SH-SY5Y (cell line): ENCODE measurements around the gene SLC24A5.

Experiments
- GATA2 ChIP-seq: IDR thresholded peaks from 2 replicates; pipeline ENCODE4 v1.6.1; 2011; ENCODE audit warnings: mild to moderate bottlenecking, low read depth, low read length
- GATA3 ChIP-seq: IDR thresholded peaks from 2 replicates; pipeline ENCODE4 v1.6.1; 2011; ENCODE audit warnings: low read depth, mild to moderate bottlenecking, low read length, moderate library complexity

GRCh38 chr15:48087844-48088243 lies 32.9 kb upstream of the SLC24A5 start:
- no peak for TF ChIP-seq GATA2
- TF ChIP-seq GATA3 = no peak
